H9 (cell line): Measurements from ENCODE around the gene MDH2. TPM values are rescaled to one million over a fixed set of nuclear protein-coding genes. Genes with fewer than 3 reads are reported as not detected.

ENCODE experiments used
- DNase-seq: peaks from one replicate; pipeline ENCODE4 v3.0.0-alpha.2; 2017
- H2AFZ ChIP-seq: one replicate; pipeline ENCODE4 v1.6.1; 2013; ENCODE audit warnings: mild to moderate bottlenecking, low read length, control low read depth, moderate library complexity
- H2AK5ac ChIP-seq: 2 replicates; pipeline ENCODE4 v1.6.1; 2013; ENCODE audit warnings: low read length, control low read depth, mixed read lengths; ENCODE audit not compliant: insufficient read length
- H2BK120ac ChIP-seq: one replicate; pipeline ENCODE4 v1.6.1; 2013; ENCODE audit warnings: low read depth, mild to moderate bottlenecking, low read length, control low read depth, inconsistent platforms; ENCODE audit not compliant: poor library complexity, severe bottlenecking
- H2BK12ac ChIP-seq: 2 replicates; pipeline ENCODE4 v1.6.1; 2013; ENCODE audit warnings: low read length, control low read depth, mixed read lengths, low read depth; ENCODE audit not compliant: insufficient read length
- H2BK15ac ChIP-seq: 2 replicates; pipeline ENCODE4 v1.6.1; 2013; ENCODE audit warnings: low read depth, low read length, control low read depth
- H2BK20ac ChIP-seq: one replicate; pipeline ENCODE4 v1.6.1; 2013; ENCODE audit warnings: low read depth, mild to moderate bottlenecking, low read length, control low read depth, inconsistent platforms; ENCODE audit not compliant: poor library complexity, severe bottlenecking
- H2BK5ac ChIP-seq: 2 replicates; pipeline ENCODE4 v1.6.1; 2013; ENCODE audit warnings: low read length, control low read depth, mixed read lengths; ENCODE audit not compliant: insufficient read length
- H3K14ac ChIP-seq: 2 replicates; pipeline ENCODE4 v1.6.1; 2013; ENCODE audit warnings: low read length, control low read depth; ENCODE audit not compliant: insufficient read depth
- H3K18ac ChIP-seq: 2 replicates; pipeline ENCODE4 v1.6.1; 2013; ENCODE audit warnings: low read depth, mild to moderate bottlenecking, mixed read lengths, low read length, control low read depth; ENCODE audit not compliant: insufficient read length
- H3K23ac ChIP-seq: 2 replicates; pipeline ENCODE4 v1.6.1; 2013; ENCODE audit warnings: low read length, control low read depth, mixed read lengths, low read depth; ENCODE audit not compliant: insufficient read length
- H3K23me2 ChIP-seq: 2 replicates; pipeline ENCODE4 v1.6.1; 2013; ENCODE audit warnings: low read depth, mild to moderate bottlenecking, mixed read lengths, low read length, control low read depth; ENCODE audit not compliant: insufficient read length, poor library complexity, severe bottlenecking
- H3K27ac ChIP-seq: 2 replicates; pipeline ENCODE4 v1.5.1; 2013; ENCODE audit warnings: low read length, control low read depth, mixed read lengths, low read depth; ENCODE audit not compliant: insufficient read length
- H3K27me3 ChIP-seq: 2 replicates; pipeline ENCODE4 v1.6.1; 2013; ENCODE audit warnings: low read length, control low read depth, inconsistent platforms; ENCODE audit not compliant: insufficient read depth
- H3K4ac ChIP-seq: 2 replicates; pipeline ENCODE4 v1.6.1; 2013; ENCODE audit warnings: low read depth, mild to moderate bottlenecking, control low read depth, inconsistent platforms, low read length, moderate library complexity
- H3K4me1 ChIP-seq: 2 replicates; pipeline ENCODE4 v1.6.1; 2013; ENCODE audit warnings: low read length, control low read depth, inconsistent platforms; ENCODE audit not compliant: insufficient read depth
- H3K4me2 ChIP-seq: 2 replicates; pipeline ENCODE4 v1.6.1; 2013; ENCODE audit warnings: low read length, control low read depth, mixed read lengths; ENCODE audit not compliant: insufficient read length, insufficient read depth
- H3K56ac ChIP-seq: 2 replicates; pipeline ENCODE4 v1.6.1; 2013; ENCODE audit warnings: low read depth, mild to moderate bottlenecking, mixed read lengths, low read length, control low read depth; ENCODE audit not compliant: insufficient read length
- H3K79me1 ChIP-seq: 2 replicates; pipeline ENCODE4 v1.6.1; 2013; ENCODE audit warnings: low read depth, mild to moderate bottlenecking, moderate library complexity, low read length, control low read depth, inconsistent platforms; ENCODE audit not compliant: insufficient read depth, poor library complexity, severe bottlenecking
- H3K79me2 ChIP-seq: 2 replicates; pipeline ENCODE4 v1.6.1; 2013; ENCODE audit warnings: low read length, control low read depth, inconsistent platforms; ENCODE audit not compliant: insufficient read depth
- H3K9ac ChIP-seq: 2 replicates; pipeline ENCODE4 v1.6.1; 2013; ENCODE audit warnings: low read length, control low read depth, mixed read lengths; ENCODE audit not compliant: insufficient read length; ENCODE audit errors: extremely low read depth
- H3K9me3 ChIP-seq: one replicate; pipeline ENCODE4 v1.6.1; 2013; ENCODE audit warnings: low read depth, low read length, inconsistent platforms; ENCODE audit not compliant: control insufficient read depth
- H3T11ph ChIP-seq: one replicate; pipeline ENCODE4 v1.6.1; 2013; ENCODE audit warnings: mild to moderate bottlenecking, low read length, control low read depth, inconsistent platforms
- H4K20me1 ChIP-seq: one replicate; pipeline ENCODE4 v1.6.1; 2013; ENCODE audit not compliant: control insufficient read depth, insufficient read length, insufficient read depth
- H4K5ac ChIP-seq: 2 replicates; pipeline ENCODE4 v1.6.1; 2013; ENCODE audit warnings: low read depth, mild to moderate bottlenecking, mixed read lengths, low read length, control low read depth; ENCODE audit not compliant: insufficient read length
- H4K8ac ChIP-seq: replicated peaks from 2 replicates; pipeline ENCODE4 v1.6.1; 2013; ENCODE audit warnings: low read length, control low read depth, mixed read lengths, low read depth; ENCODE audit not compliant: insufficient read length
- H4K91ac ChIP-seq: 2 replicates; pipeline ENCODE4 v1.6.1; 2013; ENCODE audit warnings: low read depth, mild to moderate bottlenecking, moderate library complexity, mixed read lengths, low read length, control low read depth; ENCODE audit not compliant: insufficient read length
- H3K27ac Mint-ChIP-seq, 3 experiments: 2 replicates in 2 of 3; 3 replicates in 1 of 3; pipeline ENCODE4 v1.8.0; 2020 to 2021; ENCODE audit warnings: mixed read lengths in 3 of 3, mild to moderate bottlenecking in 1 of 3, moderate library complexity in 1 of 3
- H3K27me3 Mint-ChIP-seq: 2 replicates; pipeline ENCODE4 v1.8.0; 2021; ENCODE audit warnings: low read depth, mild to moderate bottlenecking, moderate library complexity, mixed read lengths
- H3K36me3 Mint-ChIP-seq, 3 experiments: 2 replicates in 2 of 3; 3 replicates in 1 of 3; pipeline ENCODE4 v1.8.0; 2020 to 2021; ENCODE audit warnings: low read depth in 3 of 3, mixed read lengths in 3 of 3; ENCODE audit not compliant: insufficient read depth in 1 of 3
- H3K4me1 Mint-ChIP-seq, 2 experiments: 2 replicates each; pipeline ENCODE4 v1.8.0; 2020; ENCODE audit warnings: mixed read lengths in 2 of 2
- H3K4me3 Mint-ChIP-seq, 2 experiments: 2 replicates in 1 of 2; 3 replicates in 1 of 2; pipeline ENCODE4 v1.8.0; 2020 to 2021; ENCODE audit warnings: mild to moderate bottlenecking in 2 of 2, mixed read lengths in 2 of 2, moderate library complexity in 1 of 2
- H3K9me3 Mint-ChIP-seq, 2 experiments: 2 replicates in 1 of 2; 3 replicates in 1 of 2; pipeline ENCODE4 v1.8.0; 2020; ENCODE audit warnings: mild to moderate bottlenecking in 2 of 2, mixed read lengths in 2 of 2, moderate library complexity in 1 of 2
- CTCF ChIP-seq: fragments of 200-600 bp; sonication (generic); conservative IDR thresholded peaks from 3 replicates; pipeline ENCODE4 v1.8.0; 2021; ENCODE audit warnings: antibody characterized with exemption, mild to moderate bottlenecking
- WGBS: extraction: QIAGEN DNeasy Blood & Tissue Kit; methylation state at CpG from one replicate; pipeline ENCODE4 v1.1.7; 2013; ENCODE audit warnings: missing lambda C conversion rate, low lambda C conversion rate, mixed read lengths; ENCODE audit not compliant: insufficient read length; ENCODE audit errors: extremely low coverage; 5-methylcytosine and 5-hydroxymethylcytosine counted together
- total RNA-seq: library from RNA; stranded (reverse); gene quantifications from 2 replicates; pipeline ENCODE4 v1.2.1, GENCODE V29; 2021

The MDH2 gene
- total RNA-seq, 1 experiment from 2014 or later, result 260 TPM

DNA sequence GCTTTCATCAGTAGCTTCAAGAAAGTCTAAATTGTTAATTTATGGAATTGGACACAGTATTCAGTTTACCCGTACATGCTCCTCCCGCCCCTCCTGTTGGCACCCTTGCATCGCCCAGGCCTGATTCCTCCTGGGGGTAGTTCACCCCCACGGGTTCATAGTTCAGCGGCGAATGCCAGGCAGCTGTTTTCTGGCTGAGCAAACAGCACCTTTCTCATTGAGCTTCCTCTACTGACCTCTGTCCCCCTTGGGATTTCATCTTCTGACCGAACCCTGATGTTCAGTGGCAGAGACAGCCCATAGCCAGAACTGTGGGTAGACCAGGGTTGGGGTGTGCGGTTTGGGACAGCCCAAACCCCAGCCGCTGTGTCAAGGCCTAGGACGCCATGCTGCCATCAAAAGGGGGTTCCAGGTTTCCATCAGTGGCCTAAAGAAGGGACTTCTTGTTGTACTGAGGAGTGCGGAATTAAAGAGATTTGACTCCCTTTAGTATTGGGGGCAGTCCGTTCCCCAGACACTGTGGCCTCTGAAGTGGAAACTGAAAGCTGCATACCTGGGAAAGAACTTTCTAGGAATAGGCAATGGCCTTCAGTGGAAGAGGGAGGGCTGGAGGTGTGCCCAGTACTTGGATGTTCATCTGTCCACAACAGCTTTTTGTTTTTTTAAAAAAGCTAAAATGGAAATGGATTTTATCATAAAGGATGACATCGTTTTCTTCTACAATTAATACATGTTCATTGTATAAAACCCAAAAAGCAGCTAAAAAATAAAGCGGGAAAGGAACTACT is 19.0 kb downstream of the MDH2 start:
- H4K20me1 ChIP-seq, result no peaks in the 10 kb centered on the region
- H3K4me1 Mint-ChIP-seq, result peaks cover 3 to 4% of the 10 kb centered on the region in 2 experiments; a peak in 2 of 4 replicates
- no peak overlapping the region for H3K56ac ChIP-seq
- H3K4me2 ChIP-seq, result no peak overlapping the region
- no peak overlapping the region for H3K18ac ChIP-seq
- no peaks in the 10 kb centered on the region for H3K79me2 ChIP-seq
- H3K23me2 ChIP-seq, result no peaks in the 10 kb centered on the region
- H2BK20ac ChIP-seq, result no peak overlapping the region
- H3K9me3 ChIP-seq, result no peaks in the 10 kb centered on the region
- H3K27me3 ChIP-seq, result no peaks in the 10 kb centered on the region
- no peak overlapping the region for H2BK12ac ChIP-seq
- no peak for DNase-seq
- H3K23ac ChIP-seq, result no peak overlapping the region
- no peak overlapping the region for H3K9ac ChIP-seq
- no peaks in the 10 kb centered on the region for H3K79me1 ChIP-seq
- no CpG with 5 or more reads among the region's 14 CpGs for WGBS
- H4K8ac ChIP-seq, result no peak overlapping the region
- no peak overlapping the region for H4K5ac ChIP-seq
- TF ChIP-seq CTCF, result no peak
- no peak overlapping the region for H4K91ac ChIP-seq
- H3K36me3 Mint-ChIP-seq, result peaks cover 32 to 51% (median 49%) of the 10 kb centered on the region in 3 experiments
- no peaks in the 10 kb centered on the region for H3K4me1 ChIP-seq
- no peak overlapping the region for H3K27ac ChIP-seq
- no peak overlapping the region for H2BK5ac ChIP-seq
- H2BK15ac ChIP-seq, result no peak overlapping the region
- no peak overlapping the region for H2AK5ac ChIP-seq
- H2BK120ac ChIP-seq, result no peak overlapping the region
- H3K27me3 Mint-ChIP-seq, result no peaks in the 10 kb centered on the region; the same call in 1 of the 2 replicates
- no peak overlapping the region for H3K4me3 Mint-ChIP-seq
- H3K27ac Mint-ChIP-seq, result peak overlapping the region in 1 of 3 experiments; percentile 74; a peak in 2 of 7 replicates
- H2AFZ ChIP-seq, result no peak overlapping the region
- no peak overlapping the region for H3K4ac ChIP-seq
- no peak overlapping the region for H3K14ac ChIP-seq
- no peak overlapping the region for H3T11ph ChIP-seq
- H3K9me3 Mint-ChIP-seq, result no peaks in the 10 kb centered on the region
